ENCODE results near the gene CEMIP2. TPM values are rescaled to one million over a fixed set of nuclear protein-coding genes. Genes with fewer than 3 reads are reported as not detected.

CEMIP2 gene
- total RNA-seq, 1 experiment from 2014 or later: 40.5 TPM

GRCh38 chr9:71685394-71685793, 82.9 kb downstream of the CEMIP2 start:
- peaks cover 26% of the 10 kb centered on the region for H3K4me1 Mint-ChIP-seq
- POLR2A ChIA-PET: interaction anchor here (0.6 kb wide), 1 partner anchor 54 kb away, joined by 5 read pairs; no protein-coding TSS in a partner anchor
- no peak overlapping the region for H3K27ac Mint-ChIP-seq
- H3K9me3 Mint-ChIP-seq: no peaks in the 10 kb centered on the region
- no peaks in the 10 kb centered on the region for H3K27me3 Mint-ChIP-seq (ENCODE audit: low read depth)
- peaks cover 36% of the 10 kb centered on the region for H3K36me3 Mint-ChIP-seq
- DNase-seq (ENCODE audit: low spot score) (no peak), ATAC-seq (no peak)
- CTCF ChIA-PET: interaction anchor here (0.6 to 1.9 kb wide), 6 partner anchors 22 to 686 kb away, joined by 3 to 12 read pairs (median 4); no protein-coding TSS in a partner anchor
- TF ChIP-seq JAZF1 (CRISPR knock-in tag; IDR thresholded peaks at IDR 0.05) (no peak), EMX1 (CRISPR knock-in tag; IDR thresholded peaks at IDR 0.05) (no peak), HMGXB4 (CRISPR knock-in tag; IDR thresholded peaks at IDR 0.05) (no peak), KAT7 (CRISPR knock-in tag; IDR thresholded peaks at IDR 0.05; ENCODE audit: borderline replicate concordance) (no peak), GRHL2 (CRISPR knock-in tag; IDR thresholded peaks at IDR 0.05; ENCODE audit: insufficient replicate concordance, severe bottlenecking) (no peak), PRRX2 (CRISPR knock-in tag; IDR thresholded peaks at IDR 0.05) (no peak), ZNF423 (CRISPR knock-in tag; IDR thresholded peaks at IDR 0.05) (no peak), ERG (CRISPR knock-in tag; IDR thresholded peaks at IDR 0.05) (no peak), MYBL2 (CRISPR knock-in tag; IDR thresholded peaks at IDR 0.05) (no peak), AR (CRISPR knock-in tag; IDR thresholded peaks at IDR 0.05) (no peak), NFATC4 (CRISPR knock-in tag; IDR thresholded peaks at IDR 0.05) (no peak), CREB1 (CRISPR knock-in tag; IDR thresholded peaks at IDR 0.05) (no peak), SP1 (CRISPR knock-in tag; conservative IDR thresholded peaks at IDR 0.05) (no peak)
- TF ChIP-seq, protein P1, sequence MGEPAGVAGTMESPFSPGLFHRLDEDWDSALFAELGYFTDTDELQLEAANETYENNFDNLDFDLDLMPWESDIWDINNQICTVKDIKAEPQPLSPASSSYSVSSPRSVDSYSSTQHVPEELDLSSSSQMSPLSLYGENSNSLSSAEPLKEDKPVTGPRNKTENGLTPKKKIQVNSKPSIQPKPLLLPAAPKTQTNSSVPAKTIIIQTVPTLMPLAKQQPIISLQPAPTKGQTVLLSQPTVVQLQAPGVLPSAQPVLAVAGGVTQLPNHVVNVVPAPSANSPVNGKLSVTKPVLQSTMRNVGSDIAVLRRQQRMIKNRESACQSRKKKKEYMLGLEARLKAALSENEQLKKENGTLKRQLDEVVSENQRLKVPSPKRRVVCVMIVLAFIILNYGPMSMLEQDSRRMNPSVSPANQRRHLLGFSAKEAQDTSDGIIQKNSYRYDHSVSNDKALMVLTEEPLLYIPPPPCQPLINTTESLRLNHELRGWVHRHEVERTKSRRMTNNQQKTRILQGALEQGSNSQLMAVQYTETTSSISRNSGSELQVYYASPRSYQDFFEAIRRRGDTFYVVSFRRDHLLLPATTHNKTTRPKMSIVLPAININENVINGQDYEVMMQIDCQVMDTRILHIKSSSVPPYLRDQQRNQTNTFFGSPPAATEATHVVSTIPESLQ (CRISPR knock-in tag; IDR thresholded peaks at IDR 0.05): no peak
- H3K4me3 Mint-ChIP-seq: no peak overlapping the region

DNA sequence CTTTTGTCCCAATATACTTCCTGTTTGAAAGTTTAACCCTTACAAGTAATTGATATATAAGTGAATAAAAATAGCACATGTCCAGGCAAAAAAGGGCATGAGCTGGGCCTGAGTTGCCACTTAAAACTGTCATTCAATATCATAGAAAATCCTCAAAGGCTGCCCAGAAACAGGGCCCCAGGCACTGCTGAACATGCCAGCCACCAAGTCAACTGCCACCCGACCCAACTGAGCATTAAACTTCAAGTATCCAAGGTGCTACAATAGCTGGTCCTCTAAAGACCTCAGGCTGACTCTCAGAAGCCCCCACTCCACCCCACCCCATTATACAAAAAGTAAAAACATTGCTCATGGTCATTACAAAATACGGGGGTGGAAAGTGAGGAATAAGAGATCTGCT, 83.7 kb downstream of the CEMIP2 start:
- no peak for DNase-seq (ENCODE audit: low spot score)
- Mint-ChIP-seq H3K27ac (no peak overlapping the region), H3K27me3 (ENCODE audit: low read depth) (no peaks in the 10 kb centered on the region), H3K4me1 (peaks cover 26% of the 10 kb centered on the region), H3K4me3 (no peak overlapping the region), H3K9me3 (no peaks in the 10 kb centered on the region), H3K36me3 (peaks cover 28% of the 10 kb centered on the region)
- ChIA-PET CTCF (interaction anchor here (0.8 to 1.9 kb wide), 5 partner anchors 32 to 132 kb away, joined by 3 to 12 read pairs (median 4); no protein-coding TSS in a partner anchor), POLR2A (interaction anchor here (0.6 kb wide), 1 partner anchor 1264 kb away, joined by 4 read pairs; no protein-coding TSS in a partner anchor)
- no peak for ATAC-seq
- no peak for TF ChIP-seq ZNF232 (CRISPR knock-in tag; IDR thresholded peaks at IDR 0.05)
- no peak for TF ChIP-seq GABPB1 (CRISPR knock-in tag; IDR thresholded peaks at IDR 0.05)
- no peak for TF ChIP-seq NFE2L1 (CRISPR knock-in tag; IDR thresholded peaks at IDR 0.05)
- TF ChIP-seq ARID4B (CRISPR knock-in tag; IDR thresholded peaks at IDR 0.05; ENCODE audit: borderline replicate concordance): no peak
- TF ChIP-seq SMAD3 (CRISPR knock-in tag; IDR thresholded peaks at IDR 0.05; ENCODE audit: borderline replicate concordance): no peak
- TF ChIP-seq, protein P2, sequence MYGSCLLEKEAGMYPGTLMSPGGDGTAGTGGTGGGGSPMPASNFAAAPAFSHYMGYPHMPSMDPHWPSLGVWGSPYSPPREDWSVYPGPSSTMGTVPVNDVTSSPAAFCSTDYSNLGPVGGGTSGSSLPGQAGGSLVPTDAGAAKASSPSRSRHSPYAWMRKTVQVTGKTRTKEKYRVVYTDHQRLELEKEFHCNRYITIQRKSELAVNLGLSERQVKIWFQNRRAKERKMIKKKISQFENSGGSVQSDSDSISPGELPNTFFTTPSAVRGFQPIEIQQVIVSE (CRISPR knock-in tag; IDR thresholded peaks at IDR 0.05; ENCODE audit: borderline replicate concordance): no peak
- TF ChIP-seq FOXJ3 (CRISPR knock-in tag; IDR thresholded peaks at IDR 0.05; ENCODE audit: borderline replicate concordance): no peak
- TF ChIP-seq, protein P3, sequence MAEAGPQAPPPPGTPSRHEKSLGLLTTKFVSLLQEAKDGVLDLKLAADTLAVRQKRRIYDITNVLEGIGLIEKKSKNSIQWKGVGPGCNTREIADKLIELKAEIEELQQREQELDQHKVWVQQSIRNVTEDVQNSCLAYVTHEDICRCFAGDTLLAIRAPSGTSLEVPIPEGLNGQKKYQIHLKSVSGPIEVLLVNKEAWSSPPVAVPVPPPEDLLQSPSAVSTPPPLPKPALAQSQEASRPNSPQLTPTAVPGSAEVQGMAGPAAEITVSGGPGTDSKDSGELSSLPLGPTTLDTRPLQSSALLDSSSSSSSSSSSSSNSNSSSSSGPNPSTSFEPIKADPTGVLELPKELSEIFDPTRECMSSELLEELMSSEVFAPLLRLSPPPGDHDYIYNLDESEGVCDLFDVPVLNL (CRISPR knock-in tag; IDR thresholded peaks at IDR 0.05; ENCODE audit: borderline replicate concordance, low read depth): no peak
